Gastroesophageal sphincter (tissue), 4 donors: Measurements from ENCODE around the gene IRAK4. TPM values are rescaled to one million over a fixed set of nuclear protein-coding genes. Genes with fewer than 3 reads are reported as not detected.

ENCODE experiments used
- ATAC-seq: fragments of 150-250 bp; one replicate; pipeline ENCODE4 v1.9.1; 2016; ENCODE audit warnings: mild to moderate bottlenecking, moderate library complexity
- H3K27ac ChIP-seq, 4 donors: fragments of 200-600 bp; sonication (generic) in 3 of 4; 1 replicate in 3 of 4; 2 replicates in 1 of 4; pipeline ENCODE4 v1.5.1; 2016 to 2019
- H3K27me3 ChIP-seq: fragments of 200-600 bp; sonication (generic); one replicate; pipeline ENCODE4 v1.5.1; 2019
- H3K36me3 ChIP-seq, 2 donors: fragments of 200-600 bp; sonication (generic); one replicate each; pipeline ENCODE4 v1.5.1; 2019; ENCODE audit warnings: control low read depth in 1 of 2
- H3K4me1 ChIP-seq, 3 donors: fragments of 200-600 bp; sonication (generic); 1 replicate in 2 of 3; 2 replicates in 1 of 3; pipeline ENCODE4 v1.5.1; 2016 to 2019; ENCODE audit warnings: control low read depth in 2 of 3
- H3K4me3 ChIP-seq, 2 donors: fragments of 200-600 bp; sonication (generic); one replicate each; pipeline ENCODE4 v1.5.1; 2019; ENCODE audit warnings: mild to moderate bottlenecking in 1 of 2, moderate library complexity in 1 of 2
- H3K9me3 ChIP-seq, 3 donors: fragments of 200-600 bp; sonication (generic); one replicate each; pipeline ENCODE4 v1.5.1; 2017 to 2019; ENCODE audit warnings: control low read depth in 2 of 3
- EP300 ChIP-seq: sonication (generic); formaldehyde crosslinking; IDR thresholded peaks from one replicate; pipeline ENCODE4 v1.6.1; 2017; ENCODE audit warnings: antibody characterized with exemption, mild to moderate bottlenecking
- POLR2A ChIP-seq, 2 donors: fragments of 450-650 bp; IDR thresholded peaks; one replicate each; pipeline ENCODE4 v1.6.1; 2017; ENCODE audit warnings: antibody characterized with exemption in 2 of 2, mild to moderate bottlenecking in 2 of 2, moderate library complexity in 1 of 2
- POLR2AphosphoS5 ChIP-seq: sonication (generic); formaldehyde crosslinking; IDR thresholded peaks from one replicate; pipeline ENCODE4 v1.6.1; 2017; ENCODE audit warnings: antibody characterized with exemption
- WGBS, 2 donors: methylation state at CpG; one replicate each; pipeline ENCODE4 v1.1.5; 2018; ENCODE audit warnings: low coverage in 1 of 2; 5-methylcytosine and 5-hydroxymethylcytosine counted together
- total RNA-seq, 4 donors: library from RNA; depleted of rRNA; stranded (reverse); fragments of >200 nt; gene quantifications; one replicate each; pipeline ENCODE4 v1.1.0, GENCODE V29; 2016
- TF ChIP-seq, protein P1 (sequence below), 4 experiments: fragments of 200-600 bp in 2 of 4; fragments of 450-650 bp in 2 of 4; sonication (generic) in 1 of 4; IDR thresholded peaks; one replicate each; pipeline ENCODE4 v1.5.1; 2017 to 2019; ENCODE audit warnings: antibody characterized with exemption in 4 of 4, mild to moderate bottlenecking in 2 of 4, moderate library complexity in 2 of 4

Gene IRAK4
- total RNA-seq, 4 donors from 2014 or later, result 15.3 to 36.6 (median 20.0) TPM

DNA sequence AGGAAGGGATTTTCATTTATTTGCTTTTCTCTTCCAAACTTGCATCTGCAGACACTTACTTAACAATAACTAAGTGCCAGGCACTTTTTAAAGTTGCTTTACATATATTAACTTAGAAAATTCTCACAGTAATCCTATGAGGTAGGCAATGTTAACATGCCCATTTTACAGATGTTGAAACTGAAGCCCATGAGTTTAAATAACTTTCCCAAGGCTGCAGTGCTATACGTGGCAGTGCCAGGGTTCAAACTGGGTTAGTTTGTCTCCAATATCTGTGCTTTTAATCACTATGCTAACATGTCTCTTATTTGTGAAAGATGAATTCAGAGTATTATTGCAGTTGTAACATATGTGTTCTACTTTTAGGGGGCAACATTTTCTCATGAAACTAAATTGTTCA lies 30.1 kb upstream of the IRAK4 start:
- Histone ChIP-seq H3K9me3 (no peaks in the 10 kb centered on the region), H3K27me3 (no peaks in the 10 kb centered on the region), H3K4me3 (no peak overlapping the region), H3K4me1 (no peaks in the 10 kb centered on the region), H3K27ac (no peak overlapping the region), H3K36me3 (peaks cover 0 to 24% of the 10 kb centered on the region in 2 donors)
- no peak for TF ChIP-seq EP300
- no peak for TF ChIP-seq POLR2A (IDR thresholded peaks at IDR 0.05)
- no peak for TF ChIP-seq POLR2AphosphoS5
- TF ChIP-seq, protein P1, sequence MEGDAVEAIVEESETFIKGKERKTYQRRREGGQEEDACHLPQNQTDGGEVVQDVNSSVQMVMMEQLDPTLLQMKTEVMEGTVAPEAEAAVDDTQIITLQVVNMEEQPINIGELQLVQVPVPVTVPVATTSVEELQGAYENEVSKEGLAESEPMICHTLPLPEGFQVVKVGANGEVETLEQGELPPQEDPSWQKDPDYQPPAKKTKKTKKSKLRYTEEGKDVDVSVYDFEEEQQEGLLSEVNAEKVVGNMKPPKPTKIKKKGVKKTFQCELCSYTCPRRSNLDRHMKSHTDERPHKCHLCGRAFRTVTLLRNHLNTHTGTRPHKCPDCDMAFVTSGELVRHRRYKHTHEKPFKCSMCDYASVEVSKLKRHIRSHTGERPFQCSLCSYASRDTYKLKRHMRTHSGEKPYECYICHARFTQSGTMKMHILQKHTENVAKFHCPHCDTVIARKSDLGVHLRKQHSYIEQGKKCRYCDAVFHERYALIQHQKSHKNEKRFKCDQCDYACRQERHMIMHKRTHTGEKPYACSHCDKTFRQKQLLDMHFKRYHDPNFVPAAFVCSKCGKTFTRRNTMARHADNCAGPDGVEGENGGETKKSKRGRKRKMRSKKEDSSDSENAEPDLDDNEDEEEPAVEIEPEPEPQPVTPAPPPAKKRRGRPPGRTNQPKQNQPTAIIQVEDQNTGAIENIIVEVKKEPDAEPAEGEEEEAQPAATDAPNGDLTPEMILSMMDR (IDR thresholded peaks at IDR 0.05), result no peak
- 57 to 67% methylated on average over 1 of the region's 1 CpG for WGBS, 2 donors
- ATAC-seq, result no peak

GRCh38 chr12:43730283-43730682 lies 28.5 kb upstream of the IRAK4 start:
- H3K27ac ChIP-seq, result no peak overlapping the region
- H3K27me3 ChIP-seq, result no peaks in the 10 kb centered on the region
- TF ChIP-seq POLR2AphosphoS5 (no peak), POLR2A (IDR thresholded peaks at IDR 0.05) (no peak), EP300 (no peak)
- TF ChIP-seq, protein P1 (IDR thresholded peaks at IDR 0.05), result no peak
- WGBS, 2 donors, result 65 to 77% methylated on average over 4 of the region's 4 CpGs
- H3K9me3 ChIP-seq, result no peaks in the 10 kb centered on the region
- no peak overlapping the region for H3K4me3 ChIP-seq
- no peak for ATAC-seq
- peaks cover 0 to 36% of the 10 kb centered on the region in 2 donors for H3K36me3 ChIP-seq
- H3K4me1 ChIP-seq, result no peaks in the 10 kb centered on the region

DNA sequence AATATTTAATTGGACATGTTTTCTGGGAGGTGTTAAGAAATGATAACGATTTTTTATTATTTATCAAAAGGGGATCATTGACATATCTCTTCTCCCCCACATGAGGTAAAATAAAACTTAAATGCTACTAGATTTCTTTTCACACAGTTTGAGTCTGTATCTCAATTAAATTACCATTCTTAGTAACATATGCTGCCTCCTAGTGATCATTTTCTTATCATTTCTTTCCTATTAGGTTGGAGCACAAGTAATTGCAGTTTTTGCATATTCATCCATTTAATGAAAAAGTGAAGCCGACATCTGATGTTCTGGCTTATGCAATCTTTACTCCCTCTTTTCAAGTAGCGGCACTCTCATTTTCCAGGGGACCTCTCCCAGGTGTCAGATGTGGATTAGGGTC lies 25.1 kb upstream of the IRAK4 start:
- H3K36me3 ChIP-seq, result peaks cover 0 to 61% of the 10 kb centered on the region in 2 donors
- ATAC-seq, result no peak
- no peaks in the 10 kb centered on the region for H3K9me3 ChIP-seq
- no peak overlapping the region for H3K4me3 ChIP-seq
- H3K27ac ChIP-seq, result no peak overlapping the region
- 95 to 100% methylated on average over 3 of the region's 3 CpGs for WGBS, 2 donors
- no peaks in the 10 kb centered on the region for H3K27me3 ChIP-seq
- no peaks in the 10 kb centered on the region for H3K4me1 ChIP-seq
- TF ChIP-seq, protein P1 (IDR thresholded peaks at IDR 0.05), result no peak
- no peak for TF ChIP-seq EP300
- TF ChIP-seq POLR2AphosphoS5, result no peak
- no peak for TF ChIP-seq POLR2A (IDR thresholded peaks at IDR 0.05)

GRCh38 chr12:43736927-43737440 lies 21.8 kb upstream of the IRAK4 start:
- H3K27me3 ChIP-seq, result no peaks in the 10 kb centered on the region
- 48 to 54% methylated on average over 3 of the region's 3 CpGs for WGBS, 2 donors

GRCh38 chr12:43737646-43738045 lies 21.1 kb upstream of the IRAK4 start:
- Histone ChIP-seq H3K4me1 (no peaks in the 10 kb centered on the region), H3K27me3 (no peaks in the 10 kb centered on the region), H3K9me3 (no peaks in the 10 kb centered on the region), H3K36me3 (peaks cover 0 to 69% of the 10 kb centered on the region in 2 donors), H3K27ac (no peak overlapping the region), H3K4me3 (no peak overlapping the region)
- WGBS, 2 donors, result 50 to 62% methylated on average over 2 of the region's 2 CpGs
- no peak for ATAC-seq
- TF ChIP-seq, protein P1 (IDR thresholded peaks at IDR 0.05), result no peak
- no peak for TF ChIP-seq POLR2AphosphoS5
- no peak for TF ChIP-seq EP300
- TF ChIP-seq POLR2A (IDR thresholded peaks at IDR 0.05), result no peak

More at GRCh38 chr12:43736927-43737440, 21.8 kb upstream of the IRAK4 start:
- H3K27ac ChIP-seq, result no peak overlapping the region
- TF ChIP-seq EP300 (no peak), POLR2A (IDR thresholded peaks at IDR 0.05) (no peak), POLR2AphosphoS5 (no peak)
- TF ChIP-seq, protein P1 (IDR thresholded peaks at IDR 0.05), result no peak
- H3K4me3 ChIP-seq, result no peak overlapping the region
- ATAC-seq, result no peak
- no peaks in the 10 kb centered on the region for H3K9me3 ChIP-seq
- H3K36me3 ChIP-seq, result peaks cover 0 to 68% of the 10 kb centered on the region in 2 donors
- no peaks in the 10 kb centered on the region for H3K4me1 ChIP-seq
